Neutrophil (primary cell): Measurements from ENCODE around the gene HMCES.
"Not testable (repeated sequence)": the region's sequence is repeated elsewhere in the genome, so short reads cannot be mapped to it uniquely, and the experiment has no call there.

Experiments used
- H3K27ac ChIP-seq: fragments of 200-600 bp; sonication (generic); 2 replicates; pipeline ENCODE4 v1.5.1; 2016; ENCODE audit warnings: mild to moderate bottlenecking, moderate library complexity
- H3K27me3 ChIP-seq: fragments of 200-600 bp; sonication (generic); 2 replicates; pipeline ENCODE4 v1.6.0; 2016; ENCODE audit warnings: mild to moderate bottlenecking
- H3K36me3 ChIP-seq: fragments of 200-600 bp; sonication (generic); 2 replicates; pipeline ENCODE4 v1.5.1; 2017
- H3K4me1 ChIP-seq, 2 experiments: fragments of 200-600 bp in 1 of 2; sonication (generic) in 1 of 2; 1 replicate in 1 of 2; 2 replicates in 1 of 2; pipeline versions ENCODE4 v1.5.1 to v1.6.1; 2013 to 2016; ENCODE audit warnings: low read depth in 1 of 2, low read length in 1 of 2, mild to moderate bottlenecking in 1 of 2, moderate library complexity in 1 of 2; ENCODE audit not compliant: control insufficient read depth in 1 of 2, insufficient read depth in 1 of 2
- H3K4me3 ChIP-seq, 2 experiments: fragments of 200-600 bp in 1 of 2; sonication (generic) in 1 of 2; 1 replicate in 1 of 2; 2 replicates in 1 of 2; pipeline ENCODE4 v1.5.1; 2013 to 2016; ENCODE audit warnings: low read depth in 1 of 2, low read length in 1 of 2, mild to moderate bottlenecking in 1 of 2, moderate library complexity in 1 of 2
- H3K9me3 ChIP-seq: fragments of 200-600 bp; sonication (generic); 2 replicates; pipeline ENCODE4 v1.5.1; 2016
- CTCF ChIP-seq: fragments of 200-600 bp; sonication (generic); IDR thresholded peaks from 2 replicates; pipeline ENCODE4 v1.5.1; 2016; ENCODE audit warnings: antibody characterized with exemption

The HMCES gene

GRCh38 chr3:129260606-129261005 is 18.1 kb upstream of the HMCES start:
- H3K4me3 ChIP-seq, result no peak overlapping the region
- no peaks in the 10 kb centered on the region for H3K4me1 ChIP-seq
- H3K27ac ChIP-seq, result no peak overlapping the region
- H3K9me3 ChIP-seq, result no peaks in the 10 kb centered on the region
- TF ChIP-seq CTCF, result no peak
- peaks cover 100% of the 10 kb centered on the region for H3K36me3 ChIP-seq
- no peaks in the 10 kb centered on the region for H3K27me3 ChIP-seq

- Histone ChIP-seq H3K36me3 (peaks cover 100% of the 10 kb centered on the region), H3K27ac (no peak overlapping the region), H3K4me3 (no peak overlapping the region), H3K9me3 (no peaks in the 10 kb centered on the region), H3K4me1 (no peaks in the 10 kb centered on the region), H3K27me3 (no peaks in the 10 kb centered on the region)
- no peak for TF ChIP-seq CTCF
Observed at GRCh38 chr3:129261894-129262293, 16.8 kb upstream of the HMCES start.

- Histone ChIP-seq H3K4me3 (no peak overlapping the region), H3K4me1 (no peaks in the 10 kb centered on the region), H3K27ac (no peak overlapping the region), H3K27me3 (no peaks in the 10 kb centered on the region), H3K9me3 (no peaks in the 10 kb centered on the region), H3K36me3 (peaks cover 100% of the 10 kb centered on the region)
- TF ChIP-seq CTCF, result no peak
Observed at GRCh38 chr3:129263161-129263910, 15.3 kb upstream of the HMCES start.

GRCh38 chr3:129264994-129265393 is 13.7 kb upstream of the HMCES start:
- not testable (repeated sequence) for H3K4me1 ChIP-seq, H3K4me3 ChIP-seq, H3K27me3 ChIP-seq, H3K27ac ChIP-seq, H3K9me3 ChIP-seq
- peaks cover 100% of the 10 kb centered on the region for H3K36me3 ChIP-seq

DNA sequence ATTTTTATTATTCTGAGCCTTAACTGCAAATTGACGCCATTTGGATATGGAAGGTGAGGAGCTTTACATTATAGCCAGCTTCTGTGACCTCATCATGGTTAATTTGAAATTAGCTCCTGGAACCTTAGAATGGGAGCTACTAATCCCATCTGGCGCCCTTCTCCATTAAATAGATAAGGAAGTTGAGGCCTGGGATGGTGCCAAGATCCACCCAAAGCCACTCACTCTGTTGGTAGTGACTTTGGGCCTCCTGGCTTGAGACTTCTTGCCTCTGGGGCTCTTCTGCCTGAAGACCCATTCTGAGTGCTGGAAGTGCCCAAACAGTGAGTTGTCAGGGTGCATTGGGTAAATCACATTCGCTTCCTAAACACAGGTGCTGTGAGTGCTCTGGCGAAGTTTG is 12.0 kb upstream of the HMCES start:
- TF ChIP-seq CTCF, result no peak
- Histone ChIP-seq H3K27me3 (no peaks in the 10 kb centered on the region), H3K4me3 (no peak overlapping the region), H3K9me3 (no peaks in the 10 kb centered on the region), H3K27ac (no peak overlapping the region), H3K36me3 (peaks cover 100% of the 10 kb centered on the region), H3K4me1 (no peaks in the 10 kb centered on the region)

DNA sequence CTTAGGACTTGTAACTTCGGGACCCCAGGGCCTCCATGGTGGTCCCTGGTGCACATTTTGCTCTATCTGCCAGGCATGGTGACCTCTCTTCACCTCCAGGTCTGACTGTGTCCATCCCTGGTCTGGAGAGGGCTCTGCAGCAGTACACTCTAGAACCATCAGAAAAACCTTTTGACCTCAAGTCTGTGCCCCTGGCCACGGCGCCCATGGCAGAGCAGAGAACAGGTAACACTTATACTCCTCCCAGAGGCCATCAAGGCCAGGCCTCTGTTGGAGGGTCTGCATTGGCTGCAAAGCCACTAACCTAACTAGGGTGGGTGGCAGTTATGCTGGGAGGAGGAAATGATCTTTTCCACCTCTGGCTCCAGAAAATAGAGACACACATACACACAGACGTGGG is 10.3 kb upstream of the HMCES start:
- no peak overlapping the region for H3K27ac ChIP-seq
- H3K27me3 ChIP-seq, result no peaks in the 10 kb centered on the region
- H3K9me3 ChIP-seq, result no peaks in the 10 kb centered on the region
- no peak overlapping the region for H3K4me3 ChIP-seq
- no peak for TF ChIP-seq CTCF
- peaks cover 100% of the 10 kb centered on the region for H3K36me3 ChIP-seq
- H3K4me1 ChIP-seq, result no peaks in the 10 kb centered on the region
